H1 (cell line): ENCODE data around the gene GZMM. TPM values are rescaled to one million over a fixed set of nuclear protein-coding genes. Genes with fewer than 3 reads are reported as not detected.

Experiments used
- CBX8 ChIP-seq: fragments of 300-800, 300-1000 bp; sonication (generic); IDR thresholded peaks from 2 replicates; pipeline ENCODE4 v1.7.1; 2016; ENCODE audit warnings: low read depth, low read length, borderline replicate concordance
- EGR1 ChIP-seq: IDR thresholded peaks from 2 replicates; pipeline ENCODE4 v1.6.1; 2011; ENCODE audit warnings: low read depth, low read length, borderline replicate concordance
- MAX ChIP-seq: IDR thresholded peaks from 2 replicates; pipeline ENCODE4 v1.6.1; 2012; ENCODE audit warnings: inconsistent platforms
- polyA plus RNA-seq, 7 experiments: library from polyadenylated mRNA; depleted of rRNA in 3 of 7; stranded (reverse) in 5 of 7; unstranded in 2 of 7; fragments of >200 nt in 5 of 7; fragments of 200-250 nt in 2 of 7; gene quantifications; 1 replicate in 5 of 7; 2 replicates in 1 of 7; 4 replicates in 1 of 7; pipeline versions ENCODE4 v1.2.1 to v1.2.3, GENCODE V29; 2011 to 2013; ENCODE audit warnings: missing spikeins in 2 of 7, mixed read lengths in 2 of 7
- total RNA-seq: library from RNA; stranded (reverse); fragmentation: NEBNext Ultra II Directional; extraction: Animal tissue kit (Norgen Biotek cat#: 25700); gene quantifications from 2 replicates; pipeline ENCODE4 v1.2.1, GENCODE V29; 2021
- TF ChIP-seq, protein P1 (sequence below): fragments of 300-600 bp; sonication (generic); IDR thresholded peaks from 2 replicates; pipeline ENCODE4 v1.7.1; 2012; ENCODE audit warnings: low read length, moderate library complexity, mild to moderate bottlenecking, inconsistent platforms; ENCODE audit not compliant: insufficient replicate concordance

The GZMM gene
- total and polyA plus RNA-seq, 2 of the 8 experiments (the other 6 are each of a cell fraction or from before 2014, with no cell fraction given) = 0.09 to 0.32 TPM

DNA sequence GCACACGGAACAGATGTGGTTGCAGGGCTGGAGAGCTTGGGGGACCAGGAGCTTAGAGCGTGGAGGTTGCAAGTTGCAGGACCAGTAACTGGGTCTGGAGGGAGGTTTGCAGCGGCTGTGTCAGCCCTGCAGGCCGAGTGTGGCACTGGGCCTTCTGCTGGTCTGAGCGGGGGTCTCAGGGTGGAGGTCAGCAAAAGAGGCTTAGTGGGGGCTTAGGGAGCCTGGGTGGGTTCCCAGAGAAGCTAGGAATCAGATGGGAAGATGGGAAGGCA lies 40.1 kb downstream of the GZMM start (continued):
- TF ChIP-seq, protein P1, sequence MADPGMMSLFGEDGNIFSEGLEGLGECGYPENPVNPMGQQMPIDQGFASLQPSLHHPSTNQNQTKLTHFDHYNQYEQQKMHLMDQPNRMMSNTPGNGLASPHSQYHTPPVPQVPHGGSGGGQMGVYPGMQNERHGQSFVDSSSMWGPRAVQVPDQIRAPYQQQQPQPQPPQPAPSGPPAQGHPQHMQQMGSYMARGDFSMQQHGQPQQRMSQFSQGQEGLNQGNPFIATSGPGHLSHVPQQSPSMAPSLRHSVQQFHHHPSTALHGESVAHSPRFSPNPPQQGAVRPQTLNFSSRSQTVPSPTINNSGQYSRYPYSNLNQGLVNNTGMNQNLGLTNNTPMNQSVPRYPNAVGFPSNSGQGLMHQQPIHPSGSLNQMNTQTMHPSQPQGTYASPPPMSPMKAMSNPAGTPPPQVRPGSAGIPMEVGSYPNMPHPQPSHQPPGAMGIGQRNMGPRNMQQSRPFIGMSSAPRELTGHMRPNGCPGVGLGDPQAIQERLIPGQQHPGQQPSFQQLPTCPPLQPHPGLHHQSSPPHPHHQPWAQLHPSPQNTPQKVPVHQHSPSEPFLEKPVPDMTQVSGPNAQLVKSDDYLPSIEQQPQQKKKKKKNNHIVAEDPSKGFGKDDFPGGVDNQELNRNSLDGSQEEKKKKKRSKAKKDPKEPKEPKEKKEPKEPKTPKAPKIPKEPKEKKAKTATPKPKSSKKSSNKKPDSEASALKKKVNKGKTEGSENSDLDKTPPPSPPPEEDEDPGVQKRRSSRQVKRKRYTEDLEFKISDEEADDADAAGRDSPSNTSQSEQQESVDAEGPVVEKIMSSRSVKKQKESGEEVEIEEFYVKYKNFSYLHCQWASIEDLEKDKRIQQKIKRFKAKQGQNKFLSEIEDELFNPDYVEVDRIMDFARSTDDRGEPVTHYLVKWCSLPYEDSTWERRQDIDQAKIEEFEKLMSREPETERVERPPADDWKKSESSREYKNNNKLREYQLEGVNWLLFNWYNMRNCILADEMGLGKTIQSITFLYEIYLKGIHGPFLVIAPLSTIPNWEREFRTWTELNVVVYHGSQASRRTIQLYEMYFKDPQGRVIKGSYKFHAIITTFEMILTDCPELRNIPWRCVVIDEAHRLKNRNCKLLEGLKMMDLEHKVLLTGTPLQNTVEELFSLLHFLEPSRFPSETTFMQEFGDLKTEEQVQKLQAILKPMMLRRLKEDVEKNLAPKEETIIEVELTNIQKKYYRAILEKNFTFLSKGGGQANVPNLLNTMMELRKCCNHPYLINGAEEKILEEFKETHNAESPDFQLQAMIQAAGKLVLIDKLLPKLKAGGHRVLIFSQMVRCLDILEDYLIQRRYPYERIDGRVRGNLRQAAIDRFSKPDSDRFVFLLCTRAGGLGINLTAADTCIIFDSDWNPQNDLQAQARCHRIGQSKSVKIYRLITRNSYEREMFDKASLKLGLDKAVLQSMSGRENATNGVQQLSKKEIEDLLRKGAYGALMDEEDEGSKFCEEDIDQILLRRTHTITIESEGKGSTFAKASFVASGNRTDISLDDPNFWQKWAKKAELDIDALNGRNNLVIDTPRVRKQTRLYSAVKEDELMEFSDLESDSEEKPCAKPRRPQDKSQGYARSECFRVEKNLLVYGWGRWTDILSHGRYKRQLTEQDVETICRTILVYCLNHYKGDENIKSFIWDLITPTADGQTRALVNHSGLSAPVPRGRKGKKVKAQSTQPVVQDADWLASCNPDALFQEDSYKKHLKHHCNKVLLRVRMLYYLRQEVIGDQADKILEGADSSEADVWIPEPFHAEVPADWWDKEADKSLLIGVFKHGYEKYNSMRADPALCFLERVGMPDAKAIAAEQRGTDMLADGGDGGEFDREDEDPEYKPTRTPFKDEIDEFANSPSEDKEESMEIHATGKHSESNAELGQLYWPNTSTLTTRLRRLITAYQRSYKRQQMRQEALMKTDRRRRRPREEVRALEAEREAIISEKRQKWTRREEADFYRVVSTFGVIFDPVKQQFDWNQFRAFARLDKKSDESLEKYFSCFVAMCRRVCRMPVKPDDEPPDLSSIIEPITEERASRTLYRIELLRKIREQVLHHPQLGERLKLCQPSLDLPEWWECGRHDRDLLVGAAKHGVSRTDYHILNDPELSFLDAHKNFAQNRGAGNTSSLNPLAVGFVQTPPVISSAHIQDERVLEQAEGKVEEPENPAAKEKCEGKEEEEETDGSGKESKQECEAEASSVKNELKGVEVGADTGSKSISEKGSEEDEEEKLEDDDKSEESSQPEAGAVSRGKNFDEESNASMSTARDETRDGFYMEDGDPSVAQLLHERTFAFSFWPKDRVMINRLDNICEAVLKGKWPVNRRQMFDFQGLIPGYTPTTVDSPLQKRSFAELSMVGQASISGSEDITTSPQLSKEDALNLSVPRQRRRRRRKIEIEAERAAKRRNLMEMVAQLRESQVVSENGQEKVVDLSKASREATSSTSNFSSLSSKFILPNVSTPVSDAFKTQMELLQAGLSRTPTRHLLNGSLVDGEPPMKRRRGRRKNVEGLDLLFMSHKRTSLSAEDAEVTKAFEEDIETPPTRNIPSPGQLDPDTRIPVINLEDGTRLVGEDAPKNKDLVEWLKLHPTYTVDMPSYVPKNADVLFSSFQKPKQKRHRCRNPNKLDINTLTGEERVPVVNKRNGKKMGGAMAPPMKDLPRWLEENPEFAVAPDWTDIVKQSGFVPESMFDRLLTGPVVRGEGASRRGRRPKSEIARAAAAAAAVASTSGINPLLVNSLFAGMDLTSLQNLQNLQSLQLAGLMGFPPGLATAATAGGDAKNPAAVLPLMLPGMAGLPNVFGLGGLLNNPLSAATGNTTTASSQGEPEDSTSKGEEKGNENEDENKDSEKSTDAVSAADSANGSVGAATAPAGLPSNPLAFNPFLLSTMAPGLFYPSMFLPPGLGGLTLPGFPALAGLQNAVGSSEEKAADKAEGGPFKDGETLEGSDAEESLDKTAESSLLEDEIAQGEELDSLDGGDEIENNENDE = no peak
- no peak for TF ChIP-seq EGR1
- TF ChIP-seq MAX = no peak
- no peak for TF ChIP-seq CBX8
